ENCODE data around the gene CADPS. TPM values are rescaled to one million over a fixed set of nuclear protein-coding genes. Genes with fewer than 3 reads are reported as not detected.

CADPS gene
- total and polyA plus RNA-seq, 9 of the 15 experiments (the other 6 are each of a cell fraction or from before 2014, with no cell fraction given) = not detected

DNA sequence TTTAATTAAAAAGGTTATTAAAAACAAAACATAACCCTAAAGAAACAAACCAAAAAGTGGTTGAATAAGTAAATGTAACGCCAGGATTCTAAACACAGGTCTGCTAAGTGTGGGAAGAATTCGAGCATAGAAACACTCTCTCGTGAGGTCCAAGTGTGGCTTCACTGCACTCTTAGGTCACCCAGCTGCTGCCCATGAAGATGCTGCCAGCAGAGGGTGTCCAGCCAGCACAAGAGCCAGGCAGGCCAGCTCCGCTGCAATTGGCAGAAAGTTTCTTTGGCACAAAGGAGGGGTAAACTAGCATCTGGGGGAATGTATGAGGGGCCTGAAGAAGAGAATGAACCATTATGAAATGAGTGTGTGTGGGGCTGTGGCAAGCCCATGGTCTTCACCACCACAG, 286.1 kb downstream of the CADPS start:
- intact Hi-C loops (cut with micrococcal nuclease) = no loop called here
- Histone ChIP-seq H2AFZ (ENCODE audit: low read depth, low read length) (no peak overlapping the region), H3K4me1 (replicated peaks in 1 of 2; ENCODE audit: control insufficient read depth in 2 of 2, insufficient read depth in 2 of 2, low read length in 2 of 2) (no peaks in the 10 kb centered on the region), H3K36me3 (ENCODE audit: control insufficient read depth, insufficient read depth, low read length) (no peaks in the 10 kb centered on the region), H3K4me3 (no peak overlapping the region), H3K9ac (ENCODE audit: insufficient read depth in 1 of 2, low read depth in 2 of 2, low read length in 2 of 2) (no peak overlapping the region), H3K9me3 (replicated peaks; ENCODE audit: control insufficient read depth, insufficient read depth, low read depth, low read length) (no peaks in the 10 kb centered on the region), H3K27ac (ENCODE audit: extremely low read depth, low read depth, low read length) (no peak overlapping the region), H3K79me2 (ENCODE audit: control insufficient read depth, insufficient read depth, low read length) (no peaks in the 10 kb centered on the region), H3K4me2 (ENCODE audit: insufficient read depth, low read length) (no peak overlapping the region), H3K27me3 (ENCODE audit: control insufficient read depth in 2 of 2, insufficient read depth in 2 of 2, low read length in 2 of 2) (no peaks in the 10 kb centered on the region), H4K20me1 (replicated peaks; ENCODE audit: control insufficient read depth, insufficient read depth, low read length) (no peaks in the 10 kb centered on the region), H3K9me1 (ENCODE audit: control insufficient read depth, insufficient read depth, low read length) (no peaks in the 10 kb centered on the region)
- 0% methylated on average over 3 of the region's 4 CpGs for WGBS (ENCODE audit: insufficient coverage, low coverage, missing lambda C conversion rate)
- DNase-seq (ENCODE audit: extremely low read depth in 1 of 4, low spot score in 3 of 4) (no peak), FAIRE-seq (no peak), ATAC-seq (no peak)
- BruUV-seq (replicated peaks) = no TSS peak
- ChIA-PET CTCF (ENCODE audit: low intra/inter-chr PET ratio) (no interaction called here), POLR2A (no interaction called here)
- in situ Hi-C loops (cut with MboI) = no loop called here
- TF ChIP-seq KAT8 (IDR thresholded peaks at IDR 0.05; ENCODE audit: low read depth) = no peak
- TF ChIP-seq TEAD4 (IDR thresholded peaks at IDR 0.05; ENCODE audit: low read length) = no peak
- no peak for TF ChIP-seq TEAD4 (CRISPR knock-in tag; IDR thresholded peaks at IDR 0.05; ENCODE audit: borderline replicate concordance)
- TF ChIP-seq EGR1 (conservative IDR thresholded peaks at IDR 0.05) = no peak
- TF ChIP-seq, protein P1, sequence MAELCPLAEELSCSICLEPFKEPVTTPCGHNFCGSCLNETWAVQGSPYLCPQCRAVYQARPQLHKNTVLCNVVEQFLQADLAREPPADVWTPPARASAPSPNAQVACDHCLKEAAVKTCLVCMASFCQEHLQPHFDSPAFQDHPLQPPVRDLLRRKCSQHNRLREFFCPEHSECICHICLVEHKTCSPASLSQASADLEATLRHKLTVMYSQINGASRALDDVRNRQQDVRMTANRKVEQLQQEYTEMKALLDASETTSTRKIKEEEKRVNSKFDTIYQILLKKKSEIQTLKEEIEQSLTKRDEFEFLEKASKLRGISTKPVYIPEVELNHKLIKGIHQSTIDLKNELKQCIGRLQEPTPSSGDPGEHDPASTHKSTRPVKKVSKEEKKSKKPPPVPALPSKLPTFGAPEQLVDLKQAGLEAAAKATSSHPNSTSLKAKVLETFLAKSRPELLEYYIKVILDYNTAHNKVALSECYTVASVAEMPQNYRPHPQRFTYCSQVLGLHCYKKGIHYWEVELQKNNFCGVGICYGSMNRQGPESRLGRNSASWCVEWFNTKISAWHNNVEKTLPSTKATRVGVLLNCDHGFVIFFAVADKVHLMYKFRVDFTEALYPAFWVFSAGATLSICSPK (IDR thresholded peaks at IDR 0.05; ENCODE audit: borderline replicate concordance) = no peak
- TF ChIP-seq, protein P2, sequence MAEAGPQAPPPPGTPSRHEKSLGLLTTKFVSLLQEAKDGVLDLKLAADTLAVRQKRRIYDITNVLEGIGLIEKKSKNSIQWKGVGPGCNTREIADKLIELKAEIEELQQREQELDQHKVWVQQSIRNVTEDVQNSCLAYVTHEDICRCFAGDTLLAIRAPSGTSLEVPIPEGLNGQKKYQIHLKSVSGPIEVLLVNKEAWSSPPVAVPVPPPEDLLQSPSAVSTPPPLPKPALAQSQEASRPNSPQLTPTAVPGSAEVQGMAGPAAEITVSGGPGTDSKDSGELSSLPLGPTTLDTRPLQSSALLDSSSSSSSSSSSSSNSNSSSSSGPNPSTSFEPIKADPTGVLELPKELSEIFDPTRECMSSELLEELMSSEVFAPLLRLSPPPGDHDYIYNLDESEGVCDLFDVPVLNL (CRISPR knock-in tag; IDR thresholded peaks at IDR 0.05; ENCODE audit: low read depth) = no peak
- TF ChIP-seq ZNF76 (CRISPR knock-in tag; IDR thresholded peaks at IDR 0.05; ENCODE audit: borderline replicate concordance) = no peak
- TF ChIP-seq NCOA6 (IDR thresholded peaks at IDR 0.05) = no peak
- no peak for TF ChIP-seq ZNF830 (CRISPR knock-in tag; IDR thresholded peaks at IDR 0.05)
- TF ChIP-seq ZNF445 (CRISPR knock-in tag; IDR thresholded peaks at IDR 0.05; ENCODE audit: low read depth) = no peak
- TF ChIP-seq, protein P3, sequence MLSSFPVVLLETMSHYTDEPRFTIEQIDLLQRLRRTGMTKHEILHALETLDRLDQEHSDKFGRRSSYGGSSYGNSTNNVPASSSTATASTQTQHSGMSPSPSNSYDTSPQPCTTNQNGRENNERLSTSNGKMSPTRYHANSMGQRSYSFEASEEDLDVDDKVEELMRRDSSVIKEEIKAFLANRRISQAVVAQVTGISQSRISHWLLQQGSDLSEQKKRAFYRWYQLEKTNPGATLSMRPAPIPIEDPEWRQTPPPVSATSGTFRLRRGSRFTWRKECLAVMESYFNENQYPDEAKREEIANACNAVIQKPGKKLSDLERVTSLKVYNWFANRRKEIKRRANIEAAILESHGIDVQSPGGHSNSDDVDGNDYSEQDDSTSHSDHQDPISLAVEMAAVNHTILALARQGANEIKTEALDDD (IDR thresholded peaks at IDR 0.05) = no peak

All from K562 (cell line).